GM23338 (cell line): ENCODE measurements around the gene TRAIP. TPM values are rescaled to one million over a fixed set of nuclear protein-coding genes. Genes with fewer than 3 reads are reported as not detected.

Experiments
- ATAC-seq: fragments of 200-7000 bp; cut with Tn5 transposase; 3 replicates; pipeline ENCODE4 v1.9.1; 2020
- DNase-seq: peaks from one replicate; pipeline ENCODE4 v3.0.0-alpha.2; 2015; ENCODE audit warnings: low spot score
- H2AFZ ChIP-seq: fragments of 200-600 bp; sonication (generic); 2 replicates; pipeline ENCODE4 v1.8.0; 2016; ENCODE audit warnings: antibody characterized with exemption, mild to moderate bottlenecking, moderate library complexity
- H3F3A ChIP-seq: fragments of 200-600 bp; sonication (generic); replicated peaks from 2 replicates; pipeline ENCODE4 v1.8.0; 2017; ENCODE audit warnings: antibody characterized with exemption, mixed run types, low read depth
- H3K27ac ChIP-seq: fragments of 200-600 bp; sonication (generic); 2 replicates; pipeline ENCODE4 v1.6.1; 2016; ENCODE audit warnings: low read depth
- H3K27me3 ChIP-seq: fragments of 200-600 bp; sonication (generic); 2 replicates; pipeline ENCODE4 v1.8.0; 2016; ENCODE audit warnings: mild to moderate bottlenecking, mixed run types, moderate library complexity; ENCODE audit not compliant: insufficient read depth
- H3K36me3 ChIP-seq: fragments of 200-600 bp; sonication (generic); 2 replicates; pipeline ENCODE4 v1.8.0; 2016; ENCODE audit warnings: mild to moderate bottlenecking; ENCODE audit not compliant: insufficient read depth
- H3K4me1 ChIP-seq: fragments of 200-600 bp; sonication (generic); 2 replicates; pipeline ENCODE4 v1.8.0; 2016; ENCODE audit warnings: mild to moderate bottlenecking, moderate library complexity; ENCODE audit not compliant: insufficient read depth
- H3K4me2 ChIP-seq: fragments of 200-600 bp; sonication (generic); 2 replicates; pipeline ENCODE4 v1.7.1; 2017; ENCODE audit warnings: mixed run types
- H3K4me3 ChIP-seq: fragments of 200-600 bp; sonication (generic); 2 replicates; pipeline ENCODE4 v1.6.1; 2016; ENCODE audit warnings: mixed run types
- H3K79me2 ChIP-seq: fragments of 200-600 bp; sonication (generic); replicated peaks from 2 replicates; pipeline ENCODE4 v1.8.0; 2017; ENCODE audit warnings: mild to moderate bottlenecking; ENCODE audit not compliant: insufficient read depth
- H3K9me2 ChIP-seq: fragments of 200-600 bp; sonication (generic); 2 replicates; pipeline ENCODE4 v1.8.0; 2017; ENCODE audit not compliant: insufficient read depth
- H4K20me1 ChIP-seq: fragments of 200-600 bp; sonication (generic); replicated peaks from 2 replicates; pipeline ENCODE4 v1.8.0; 2017; ENCODE audit warnings: mild to moderate bottlenecking; ENCODE audit not compliant: insufficient read depth
- H3K27ac Mint-ChIP-seq: 2 replicates; pipeline ENCODE4 v1.8.0; 2020; ENCODE audit warnings: inconsistent platforms, mild to moderate bottlenecking, moderate library complexity, mixed read lengths
- H3K27me3 Mint-ChIP-seq: 3 replicates; pipeline ENCODE4 v1.8.0; 2022; ENCODE audit warnings: low read depth, mild to moderate bottlenecking, moderate library complexity, mixed read lengths, inconsistent platforms; ENCODE audit not compliant: insufficient read depth, poor library complexity
- H3K36me3 Mint-ChIP-seq: 3 replicates; pipeline ENCODE4 v1.8.0; 2021; ENCODE audit warnings: low read depth, mild to moderate bottlenecking, inconsistent platforms, moderate library complexity, mixed read lengths
- H3K4me1 Mint-ChIP-seq: 3 replicates; pipeline ENCODE4 v1.8.0; 2020; ENCODE audit warnings: mild to moderate bottlenecking, inconsistent platforms, mixed read lengths
- H3K4me3 Mint-ChIP-seq: 3 replicates; pipeline ENCODE4 v1.8.0; 2021; ENCODE audit warnings: moderate library complexity, mild to moderate bottlenecking, inconsistent platforms, mixed read lengths
- H3K9me3 Mint-ChIP-seq: 3 replicates; pipeline ENCODE4 v1.8.0; 2020; ENCODE audit warnings: moderate library complexity, mild to moderate bottlenecking, inconsistent platforms, mixed read lengths
- EZH2 ChIP-seq: fragments of 200-600 bp; sonication (generic); IDR thresholded peaks from one replicate; pipeline ENCODE4 v1.8.0; 2017; ENCODE audit warnings: antibody characterized with exemption, mild to moderate bottlenecking, low read depth; ENCODE audit not compliant: unreplicated experiment
- JUNB ChIP-seq: IDR thresholded peaks from one replicate; pipeline ENCODE4 v1.6.1; 2016; ENCODE audit warnings: antibody characterized with exemption; ENCODE audit not compliant: unreplicated experiment
- NANOG ChIP-seq: IDR thresholded peaks from 2 replicates; pipeline ENCODE4 v1.6.1; 2016; ENCODE audit warnings: antibody characterized with exemption, borderline replicate concordance
- STAT1 ChIP-seq: IDR thresholded peaks from one replicate; pipeline ENCODE4 v1.6.1; 2016; ENCODE audit warnings: antibody characterized with exemption; ENCODE audit not compliant: unreplicated experiment
- ZNF331 ChIP-seq: fragments of 250-450 bp; sonication (Bioruptor Pico); IDR thresholded peaks from 2 replicates; pipeline ENCODE4 v1.5.0; 2020; ENCODE audit warnings: low read depth, mild to moderate bottlenecking, moderate library complexity
- polyA plus RNA-seq: library from polyadenylated mRNA; unstranded; fragments of >200 nt; fragmentation: Nextera tagmentation; extraction: Ambion mirVana; gene quantifications from 2 replicates; pipeline ENCODE4 v1.2.1, GENCODE V29; 2016
- total RNA-seq: library from RNA; depleted of rRNA; stranded (reverse); fragments of >200 nt; shearing (Covaris generic); gene quantifications from 2 replicates; pipeline ENCODE4 v1.2.3, GENCODE V29; 2014
- TF ChIP-seq, protein P1 (sequence below): IDR thresholded peaks from one replicate; pipeline ENCODE4 v1.6.1; 2018; ENCODE audit warnings: antibody characterized with exemption; ENCODE audit not compliant: unreplicated experiment
- TF ChIP-seq, protein P2 (sequence below): fragments of 250-450 bp; sonication (Bioruptor Pico); IDR thresholded peaks from 2 replicates; pipeline ENCODE4 v1.5.0; 2020; ENCODE audit warnings: mild to moderate bottlenecking, moderate library complexity
- TF ChIP-seq, protein P3 (sequence below): IDR thresholded peaks from 2 replicates; pipeline ENCODE4 v1.6.1; 2016; ENCODE audit warnings: antibody characterized with exemption

The TRAIP gene
- total and polyA plus RNA-seq, 2 experiments from 2014 or later: 15.3 to 16.6 TPM

DNA sequence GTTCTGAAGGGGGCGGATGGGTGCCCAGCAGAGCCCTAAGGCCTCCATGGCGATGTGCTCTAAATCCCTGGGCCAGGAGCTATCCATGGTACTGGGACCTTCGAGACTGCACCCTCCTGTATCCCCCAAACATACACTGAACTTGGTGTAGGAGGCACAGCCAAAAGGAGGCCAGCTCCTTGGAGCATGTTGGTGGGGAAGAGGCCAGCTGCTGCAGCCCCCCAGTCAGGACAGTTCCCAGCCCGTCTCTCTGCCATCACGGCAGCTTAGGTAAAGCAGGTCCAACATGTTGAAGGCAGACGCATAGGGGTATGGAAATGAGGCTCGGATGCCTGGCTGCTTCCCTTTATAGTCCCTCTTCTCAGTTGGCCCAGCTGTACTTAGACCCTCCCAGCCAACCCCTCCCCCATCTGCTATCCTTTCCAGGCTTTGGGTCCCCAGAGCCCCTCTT is 11.5 kb upstream of the TRAIP start:
- Histone ChIP-seq H3K9me2 (no peaks in the 10 kb centered on the region), H3K27ac (no peak overlapping the region), H3K79me2 (peaks cover 51% of the 10 kb centered on the region), H3K4me2 (peak overlapping the region; percentile 91), H2AFZ (no peak overlapping the region), H4K20me1 (peaks cover 5% of the 10 kb centered on the region; the same call in 1 of the 2 replicates), H3K36me3 (no peaks in the 10 kb centered on the region; the same call in 1 of the 2 replicates), H3K4me3 (peak overlapping the region; percentile 83), H3K27me3 (no peaks in the 10 kb centered on the region), H3F3A (0 out of 2 replicates have a peak, but pooled peaks cover 10% of the 10 kb centered on the region), H3K4me1 (peaks cover 42% of the 10 kb centered on the region)
- Mint-ChIP-seq H3K27me3 (peaks cover 23% of the 10 kb centered on the region), H3K27ac (peak overlapping the region; percentile 85; the same call in 1 of the 2 replicates), H3K36me3 (no peaks in the 10 kb centered on the region), H3K9me3 (no peaks in the 10 kb centered on the region), H3K4me1 (peaks cover 52% of the 10 kb centered on the region), H3K4me3 (peak overlapping the region; percentile 75)
- TF ChIP-seq, protein P1, sequence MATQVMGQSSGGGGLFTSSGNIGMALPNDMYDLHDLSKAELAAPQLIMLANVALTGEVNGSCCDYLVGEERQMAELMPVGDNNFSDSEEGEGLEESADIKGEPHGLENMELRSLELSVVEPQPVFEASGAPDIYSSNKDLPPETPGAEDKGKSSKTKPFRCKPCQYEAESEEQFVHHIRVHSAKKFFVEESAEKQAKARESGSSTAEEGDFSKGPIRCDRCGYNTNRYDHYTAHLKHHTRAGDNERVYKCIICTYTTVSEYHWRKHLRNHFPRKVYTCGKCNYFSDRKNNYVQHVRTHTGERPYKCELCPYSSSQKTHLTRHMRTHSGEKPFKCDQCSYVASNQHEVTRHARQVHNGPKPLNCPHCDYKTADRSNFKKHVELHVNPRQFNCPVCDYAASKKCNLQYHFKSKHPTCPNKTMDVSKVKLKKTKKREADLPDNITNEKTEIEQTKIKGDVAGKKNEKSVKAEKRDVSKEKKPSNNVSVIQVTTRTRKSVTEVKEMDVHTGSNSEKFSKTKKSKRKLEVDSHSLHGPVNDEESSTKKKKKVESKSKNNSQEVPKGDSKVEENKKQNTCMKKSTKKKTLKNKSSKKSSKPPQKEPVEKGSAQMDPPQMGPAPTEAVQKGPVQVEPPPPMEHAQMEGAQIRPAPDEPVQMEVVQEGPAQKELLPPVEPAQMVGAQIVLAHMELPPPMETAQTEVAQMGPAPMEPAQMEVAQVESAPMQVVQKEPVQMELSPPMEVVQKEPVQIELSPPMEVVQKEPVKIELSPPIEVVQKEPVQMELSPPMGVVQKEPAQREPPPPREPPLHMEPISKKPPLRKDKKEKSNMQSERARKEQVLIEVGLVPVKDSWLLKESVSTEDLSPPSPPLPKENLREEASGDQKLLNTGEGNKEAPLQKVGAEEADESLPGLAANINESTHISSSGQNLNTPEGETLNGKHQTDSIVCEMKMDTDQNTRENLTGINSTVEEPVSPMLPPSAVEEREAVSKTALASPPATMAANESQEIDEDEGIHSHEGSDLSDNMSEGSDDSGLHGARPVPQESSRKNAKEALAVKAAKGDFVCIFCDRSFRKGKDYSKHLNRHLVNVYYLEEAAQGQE: peak; percentile 97
- TF ChIP-seq EZH2: no peak
- DNase-seq (peak; percentile 92), ATAC-seq (peak; percentile 63)

DNA sequence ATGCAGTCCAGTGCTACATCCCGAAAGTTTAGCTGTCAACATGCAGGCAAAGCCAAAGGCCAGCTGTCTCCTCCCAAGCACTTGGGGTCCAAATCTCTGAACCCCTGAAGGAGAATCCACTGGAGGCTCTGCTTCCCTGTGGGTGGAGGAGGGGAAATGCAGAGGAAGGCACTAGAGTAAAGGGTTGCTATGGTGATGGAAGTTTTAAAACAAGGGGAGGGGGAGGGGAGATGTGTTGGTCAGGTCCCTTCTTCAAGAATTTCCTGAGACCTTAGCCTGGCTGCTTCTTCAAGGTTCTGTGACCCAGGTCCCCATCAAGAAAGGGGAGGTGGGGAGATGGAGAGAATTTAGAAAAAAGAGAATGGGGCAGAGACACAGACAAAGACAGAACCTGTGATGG is 11.0 kb upstream of the TRAIP start:
- Mint-ChIP-seq H3K4me3 (peak overlapping the region; percentile 75), H3K27ac (no peak overlapping the region), H3K4me1 (peaks cover 52% of the 10 kb centered on the region), H3K9me3 (no peaks in the 10 kb centered on the region), H3K27me3 (peaks cover 23% of the 10 kb centered on the region), H3K36me3 (no peaks in the 10 kb centered on the region)
- Histone ChIP-seq H3K27ac (no peak overlapping the region), H3K4me1 (peaks cover 42% of the 10 kb centered on the region), H3K4me3 (peak overlapping the region; percentile 83), H2AFZ (no peak overlapping the region), H3K9me2 (no peaks in the 10 kb centered on the region), H3K79me2 (peaks cover 55% of the 10 kb centered on the region), H3K4me2 (peak overlapping the region; percentile 91), H3K36me3 (no peaks in the 10 kb centered on the region; the same call in 1 of the 2 replicates), H3F3A (0 out of 2 replicates have a peak, but pooled peaks cover 10% of the 10 kb centered on the region), H4K20me1 (peaks cover 5% of the 10 kb centered on the region; the same call in 1 of the 2 replicates), H3K27me3 (no peaks in the 10 kb centered on the region)
- TF ChIP-seq, protein P2, sequence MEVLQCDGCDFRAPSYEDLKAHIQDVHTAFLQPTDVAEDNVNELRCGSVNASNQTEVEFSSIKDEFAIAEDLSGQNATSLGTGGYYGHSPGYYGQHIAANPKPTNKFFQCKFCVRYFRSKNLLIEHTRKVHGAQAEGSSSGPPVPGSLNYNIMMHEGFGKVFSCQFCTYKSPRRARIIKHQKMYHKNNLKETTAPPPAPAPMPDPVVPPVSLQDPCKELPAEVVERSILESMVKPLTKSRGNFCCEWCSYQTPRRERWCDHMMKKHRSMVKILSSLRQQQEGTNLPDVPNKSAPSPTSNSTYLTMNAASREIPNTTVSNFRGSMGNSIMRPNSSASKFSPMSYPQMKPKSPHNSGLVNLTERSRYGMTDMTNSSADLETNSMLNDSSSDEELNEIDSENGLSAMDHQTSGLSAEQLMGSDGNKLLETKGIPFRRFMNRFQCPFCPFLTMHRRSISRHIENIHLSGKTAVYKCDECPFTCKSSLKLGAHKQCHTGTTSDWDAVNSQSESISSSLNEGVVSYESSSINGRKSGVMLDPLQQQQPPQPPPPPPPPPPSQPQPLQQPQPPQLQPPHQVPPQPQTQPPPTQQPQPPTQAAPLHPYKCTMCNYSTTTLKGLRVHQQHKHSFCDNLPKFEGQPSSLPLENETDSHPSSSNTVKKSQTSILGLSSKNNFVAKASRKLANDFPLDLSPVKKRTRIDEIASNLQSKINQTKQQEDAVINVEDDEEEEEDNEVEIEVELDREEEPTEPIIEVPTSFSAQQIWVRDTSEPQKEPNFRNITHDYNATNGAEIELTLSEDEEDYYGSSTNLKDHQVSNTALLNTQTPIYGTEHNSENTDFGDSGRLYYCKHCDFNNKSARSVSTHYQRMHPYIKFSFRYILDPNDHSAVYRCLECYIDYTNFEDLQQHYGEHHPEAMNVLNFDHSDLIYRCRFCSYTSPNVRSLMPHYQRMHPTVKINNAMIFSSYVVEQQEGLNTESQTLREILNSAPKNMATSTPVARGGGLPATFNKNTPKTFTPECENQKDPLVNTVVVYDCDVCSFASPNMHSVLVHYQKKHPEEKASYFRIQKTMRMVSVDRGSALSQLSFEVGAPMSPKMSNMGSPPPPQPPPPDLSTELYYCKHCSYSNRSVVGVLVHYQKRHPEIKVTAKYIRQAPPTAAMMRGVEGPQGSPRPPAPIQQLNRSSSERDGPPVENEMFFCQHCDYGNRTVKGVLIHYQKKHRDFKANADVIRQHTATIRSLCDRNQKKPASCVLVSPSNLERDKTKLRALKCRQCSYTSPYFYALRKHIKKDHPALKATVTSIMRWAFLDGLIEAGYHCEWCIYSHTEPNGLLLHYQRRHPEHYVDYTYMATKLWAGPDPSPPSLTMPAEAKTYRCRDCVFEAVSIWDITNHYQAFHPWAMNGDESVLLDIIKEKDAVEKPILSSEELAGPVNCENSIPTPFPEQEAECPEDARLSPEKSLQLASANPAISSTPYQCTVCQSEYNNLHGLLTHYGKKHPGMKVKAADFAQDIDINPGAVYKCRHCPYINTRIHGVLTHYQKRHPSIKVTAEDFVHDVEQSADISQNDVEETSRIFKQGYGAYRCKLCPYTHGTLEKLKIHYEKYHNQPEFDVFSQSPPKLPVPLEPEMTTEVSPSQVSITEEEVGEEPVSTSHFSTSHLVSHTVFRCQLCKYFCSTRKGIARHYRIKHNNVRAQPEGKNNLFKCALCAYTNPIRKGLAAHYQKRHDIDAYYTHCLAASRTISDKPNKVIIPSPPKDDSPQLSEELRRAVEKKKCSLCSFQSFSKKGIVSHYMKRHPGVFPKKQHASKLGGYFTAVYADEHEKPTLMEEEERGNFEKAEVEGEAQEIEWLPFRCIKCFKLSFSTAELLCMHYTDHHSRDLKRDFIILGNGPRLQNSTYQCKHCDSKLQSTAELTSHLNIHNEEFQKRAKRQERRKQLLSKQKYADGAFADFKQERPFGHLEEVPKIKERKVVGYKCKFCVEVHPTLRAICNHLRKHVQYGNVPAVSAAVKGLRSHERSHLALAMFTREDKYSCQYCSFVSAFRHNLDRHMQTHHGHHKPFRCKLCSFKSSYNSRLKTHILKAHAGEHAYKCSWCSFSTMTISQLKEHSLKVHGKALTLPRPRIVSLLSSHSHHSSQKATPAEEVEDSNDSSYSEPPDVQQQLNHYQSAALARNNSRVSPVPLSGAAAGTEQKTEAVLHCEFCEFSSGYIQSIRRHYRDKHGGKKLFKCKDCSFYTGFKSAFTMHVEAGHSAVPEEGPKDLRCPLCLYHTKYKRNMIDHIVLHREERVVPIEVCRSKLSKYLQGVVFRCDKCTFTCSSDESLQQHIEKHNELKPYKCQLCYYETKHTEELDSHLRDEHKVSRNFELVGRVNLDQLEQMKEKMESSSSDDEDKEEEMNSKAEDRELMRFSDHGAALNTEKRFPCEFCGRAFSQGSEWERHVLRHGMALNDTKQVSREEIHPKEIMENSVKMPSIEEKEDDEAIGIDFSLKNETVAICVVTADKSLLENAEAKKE (CRISPR knock-in tag): no peak
- TF ChIP-seq NANOG (no peak), EZH2 (no peak), STAT1 (no peak), JUNB (no peak), ZNF331 (CRISPR knock-in tag) (no peak)
- TF ChIP-seq, protein P3, sequence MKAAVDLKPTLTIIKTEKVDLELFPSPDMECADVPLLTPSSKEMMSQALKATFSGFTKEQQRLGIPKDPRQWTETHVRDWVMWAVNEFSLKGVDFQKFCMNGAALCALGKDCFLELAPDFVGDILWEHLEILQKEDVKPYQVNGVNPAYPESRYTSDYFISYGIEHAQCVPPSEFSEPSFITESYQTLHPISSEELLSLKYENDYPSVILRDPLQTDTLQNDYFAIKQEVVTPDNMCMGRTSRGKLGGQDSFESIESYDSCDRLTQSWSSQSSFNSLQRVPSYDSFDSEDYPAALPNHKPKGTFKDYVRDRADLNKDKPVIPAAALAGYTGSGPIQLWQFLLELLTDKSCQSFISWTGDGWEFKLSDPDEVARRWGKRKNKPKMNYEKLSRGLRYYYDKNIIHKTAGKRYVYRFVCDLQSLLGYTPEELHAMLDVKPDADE: no peak
- ATAC-seq (no peak), DNase-seq (peak; percentile 52)
